ENCODE data around the gene CHL1. TPM values are rescaled to one million over a fixed set of nuclear protein-coding genes. Genes with fewer than 3 reads are reported as not detected.

The CHL1 gene
- total and polyA plus RNA-seq, 3 donors from 2014 or later, result 9.0 to 15.4 (median 9.1) TPM

- H3K27ac ChIP-seq, result no peak overlapping the region
- no peaks in the 10 kb centered on the region for H3K36me3 ChIP-seq (ENCODE audit: low read depth, missing control alignments)
- H3K9me3 ChIP-seq, result no peaks in the 10 kb centered on the region
- H3K4me3 ChIP-seq, result no peak overlapping the region
- DNase-seq, result no peak
- H3K27me3 ChIP-seq, result no peaks in the 10 kb centered on the region
- H3K4me1 ChIP-seq, result no peaks in the 10 kb centered on the region
- WGBS, 2 donors, result 88 to 92% methylated on average over 2 of the region's 2 CpGs
- intact Hi-C loops (cut with DNase I; ENCODE audit: low total_unique reads), result no loop called here
- no peak for TF ChIP-seq CTCF (IDR thresholded peaks at IDR 0.05)
- no peak for TF ChIP-seq POLR2A (IDR thresholded peaks at IDR 0.05)
Measured at GRCh38 chr3:260898-261297, 64.3 kb downstream of the CHL1 start.

GRCh38 chr3:263393-263792 is 66.8 kb downstream of the CHL1 start:
- 77 to 82% methylated on average over 4 of the region's 4 CpGs for WGBS, 2 donors
- intact Hi-C loops (cut with DNase I; ENCODE audit: low total_unique reads), result no loop called here
- no peak overlapping the region for H3K27ac ChIP-seq
- H3K4me3 ChIP-seq, result no peak overlapping the region
- H3K9me3 ChIP-seq, result no peaks in the 10 kb centered on the region
- no peaks in the 10 kb centered on the region for H3K27me3 ChIP-seq
- no peaks in the 10 kb centered on the region for H3K4me1 ChIP-seq
- TF ChIP-seq CTCF (IDR thresholded peaks at IDR 0.05), result no peak
- TF ChIP-seq POLR2A (IDR thresholded peaks at IDR 0.05), result no peak
- DNase-seq, result no peak
- H3K36me3 ChIP-seq (ENCODE audit: low read depth, missing control alignments), result no peaks in the 10 kb centered on the region

GRCh38 chr3:264394-265156 is 68.0 kb downstream of the CHL1 start:
- H3K27ac ChIP-seq, result no peak overlapping the region
- no peak for DNase-seq

DNA sequence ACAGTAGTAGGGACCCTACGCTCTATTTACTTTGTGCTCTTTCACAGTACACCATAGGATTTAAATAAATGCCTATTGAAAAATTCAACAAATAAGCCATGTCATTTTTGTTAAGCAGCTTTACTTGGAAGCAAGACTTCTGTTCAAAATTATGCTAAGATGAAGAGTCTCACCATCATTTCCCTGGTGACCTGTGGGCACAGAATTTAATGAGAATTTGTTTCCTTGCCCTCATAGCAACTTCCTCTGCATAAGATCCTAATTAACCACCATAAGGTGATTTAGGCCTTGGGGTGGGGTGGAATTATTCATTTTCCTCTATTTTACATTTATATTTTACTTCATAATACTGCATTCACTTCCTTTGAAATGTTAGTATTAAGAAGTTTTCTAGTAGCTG is 70.5 kb downstream of the CHL1 start:
- H3K4me3 ChIP-seq, result no peak overlapping the region
- no peaks in the 10 kb centered on the region for H3K36me3 ChIP-seq (ENCODE audit: low read depth, missing control alignments)
- no peaks in the 10 kb centered on the region for H3K27me3 ChIP-seq
- H3K4me1 ChIP-seq, result no peaks in the 10 kb centered on the region
- 93 to 96% methylated on average over 1 of the region's 1 CpG for WGBS, 2 donors
- H3K9me3 ChIP-seq, result no peaks in the 10 kb centered on the region
- TF ChIP-seq CTCF (IDR thresholded peaks at IDR 0.05), result no peak
- no peak for TF ChIP-seq POLR2A (IDR thresholded peaks at IDR 0.05)
- H3K27ac ChIP-seq, result no peak overlapping the region
- DNase-seq, result no peak
- intact Hi-C loops (cut with DNase I; ENCODE audit: low total_unique reads), result no loop called here

More at GRCh38 chr3:264394-265156, 68.0 kb downstream of the CHL1 start:
- intact Hi-C loops (cut with DNase I; ENCODE audit: low total_unique reads), result no loop called here
- H3K27me3 ChIP-seq, result no peaks in the 10 kb centered on the region
- H3K4me3 ChIP-seq, result no peak overlapping the region
- TF ChIP-seq CTCF (IDR thresholded peaks at IDR 0.05), result no peak
- no peak for TF ChIP-seq POLR2A (IDR thresholded peaks at IDR 0.05)
- H3K4me1 ChIP-seq, result no peaks in the 10 kb centered on the region
- H3K9me3 ChIP-seq, result no peaks in the 10 kb centered on the region
- WGBS, 2 donors, result 75 to 79% methylated on average over 9 of the region's 9 CpGs
- H3K36me3 ChIP-seq (ENCODE audit: low read depth, missing control alignments), result no peaks in the 10 kb centered on the region

- H3K4me3 ChIP-seq, result no peak overlapping the region
- DNase-seq, result no peak
- no peaks in the 10 kb centered on the region for H3K4me1 ChIP-seq
- intact Hi-C loops (cut with DNase I; ENCODE audit: low total_unique reads), result no loop called here
- H3K9me3 ChIP-seq, result no peaks in the 10 kb centered on the region
- no peaks in the 10 kb centered on the region for H3K36me3 ChIP-seq (ENCODE audit: low read depth, missing control alignments)
- H3K27ac ChIP-seq, result no peak overlapping the region
- no peak for TF ChIP-seq CTCF (IDR thresholded peaks at IDR 0.05)
- TF ChIP-seq POLR2A (IDR thresholded peaks at IDR 0.05), result no peak
- WGBS, 2 donors, result 73 to 82% methylated on average over 2 of the region's 2 CpGs
- no peaks in the 10 kb centered on the region for H3K27me3 ChIP-seq
Measured at GRCh38 chr3:270688-271087, 74.1 kb downstream of the CHL1 start.
